NCI-H460 (cell line): ENCODE data around the gene NPHS1. TPM values are rescaled to one million over a fixed set of nuclear protein-coding genes. Genes with fewer than 3 reads are reported as not detected.
"Not testable (repeated sequence)": the region's sequence is repeated elsewhere in the genome, so short reads cannot be mapped to it uniquely, and the experiment has no call there.

ENCODE experiments used
- DNase-seq: peaks from one replicate; pipeline ENCODE4 v3.0.0-alpha.2; 2016; ENCODE audit warnings: low read depth; ENCODE audit errors: extremely low read depth
- total RNA-seq: library from RNA; depleted of rRNA; stranded (reverse); fragments of >200 nt; shearing (Covaris generic); gene quantifications from 2 replicates; pipeline ENCODE4 v1.2.3, GENCODE V29; 2014

NPHS1 gene
- total RNA-seq, 1 experiment from 2014 or later, result not detected

- DNase-seq, result peak; percentile 80
These were observed 30.0 kb upstream of the NPHS1 start for GRCh38 chr19:35882114-35882832.

GRCh38 chr19:35879770-35880317 is 27.5 kb upstream of the NPHS1 start:
- DNase-seq, result peak; percentile 88

GRCh38 chr19:35879068-35879467 is 26.8 kb upstream of the NPHS1 start:
- no peak for DNase-seq

GRCh38 chr19:35874392-35874930 is 22.2 kb upstream of the NPHS1 start:
- DNase-seq, result no peak

- no peak for DNase-seq
These were observed 19.9 kb upstream of the NPHS1 start for GRCh38 chr19:35872180-35872579.

GRCh38 chr19:35871611-35872010 is 19.3 kb upstream of the NPHS1 start:
- no peak for DNase-seq

GRCh38 chr19:35870798-35871197 is 18.5 kb upstream of the NPHS1 start:
- DNase-seq, result no peak

GRCh38 chr19:35870124-35870736 is 17.9 kb upstream of the NPHS1 start:
- DNase-seq, result not testable (repeated sequence)

- DNase-seq, result peak; percentile 87
These were observed 17.2 kb upstream of the NPHS1 start for GRCh38 chr19:35869327-35870123.

GRCh38 chr19:35868823-35869326 is 16.6 kb upstream of the NPHS1 start:
- DNase-seq, result no peak

GRCh38 chr19:35868172-35868822 is 16.0 kb upstream of the NPHS1 start, which contains the start of gene APLP1:
Gene APLP1 (plus strand): TSS chr19:35868574. CDS start chr19:35868637, 63 bp downstream.
- DNase-seq, result no peak

- no peak for DNase-seq
These were observed 10.7 kb upstream of the NPHS1 start for GRCh38 chr19:35863018-35863417.

- DNase-seq, result no peak
These were observed 10.2 kb upstream of the NPHS1 start for GRCh38 chr19:35862528-35862927.

- DNase-seq, result no peak
These were observed 9.4 kb upstream of the NPHS1 start for GRCh38 chr19:35861640-35862160.

GRCh38 chr19:35860818-35861639 is 8.7 kb upstream of the NPHS1 start:
- no peak for DNase-seq

GRCh38 chr19:35860436-35860817 is 8.1 kb upstream of the NPHS1 start:
- DNase-seq, result no peak

- no peak for DNase-seq
These were observed 7.1 kb upstream of the NPHS1 start for GRCh38 chr19:35859414-35859813.

GRCh38 chr19:35858311-35858710 is 6.0 kb upstream of the NPHS1 start:
- no peak for DNase-seq

GRCh38 chr19:35856546-35857149 is 4.3 kb upstream of the NPHS1 start, which contains the start of gene KIRREL2:
Gene KIRREL2 (plus strand): TSS chr19:35856911. CDS start chr19:35857120, 209 bp downstream.
- no peak for DNase-seq
